Measurements from ENCODE around the gene CPSF4L. TPM values are rescaled to one million over a fixed set of nuclear protein-coding genes. Genes with fewer than 3 reads are reported as not detected.

CPSF4L gene
- total and polyA plus RNA-seq, 2 of the 13 experiments (the other 11 are each of a cell fraction or from before 2014, with no cell fraction given), result 0.73 to 1.6 TPM

GRCh38 chr17:73231841-73232586 is 29.7 kb downstream of the CPSF4L start (continued):
- TF ChIP-seq SNRNP70 (IDR thresholded peaks at IDR 0.05; ENCODE audit: low read depth, low read length), result no peak
- TF ChIP-seq ZNF496 (CRISPR knock-in tag; IDR thresholded peaks at IDR 0.05; ENCODE audit: insufficient replicate concordance), result no peak
- TF ChIP-seq SATB2 (CRISPR knock-in tag; IDR thresholded peaks at IDR 0.05), result no peak
- TF ChIP-seq ZBTB7A (CRISPR knock-in tag; IDR thresholded peaks at IDR 0.05), result peak; percentile 63; the same call in 1 of the 2 replicates
- TF ChIP-seq MYNN (CRISPR knock-in tag; IDR thresholded peaks at IDR 0.05; ENCODE audit: low read depth), result no peak; the same call in 1 of the 2 replicates
- peak; percentile 31; the same call in 1 of the 2 replicates for TF ChIP-seq ARID2 (CRISPR knock-in tag; IDR thresholded peaks at IDR 0.05; ENCODE audit: borderline replicate concordance)
- TF ChIP-seq RBM39 (IDR thresholded peaks at IDR 0.05; ENCODE audit: low read depth, low read length, poor library complexity, severe bottlenecking), result peak; percentile 73
- TF ChIP-seq ZNF891 (CRISPR knock-in tag; IDR thresholded peaks at IDR 0.05), result peak; percentile 54; the same call in 1 of the 2 replicates
- peak; percentile 51 for TF ChIP-seq FOSL2 (CRISPR knock-in tag; IDR thresholded peaks at IDR 0.05)
- TF ChIP-seq E2F2 (CRISPR knock-in tag; IDR thresholded peaks at IDR 0.05; ENCODE audit: borderline replicate concordance), result peak; percentile 84; the same call in 1 of the 2 replicates
- peak; percentile 49 for TF ChIP-seq EED (CRISPR knock-in tag; IDR thresholded peaks at IDR 0.05)
- TF ChIP-seq, protein P1, sequence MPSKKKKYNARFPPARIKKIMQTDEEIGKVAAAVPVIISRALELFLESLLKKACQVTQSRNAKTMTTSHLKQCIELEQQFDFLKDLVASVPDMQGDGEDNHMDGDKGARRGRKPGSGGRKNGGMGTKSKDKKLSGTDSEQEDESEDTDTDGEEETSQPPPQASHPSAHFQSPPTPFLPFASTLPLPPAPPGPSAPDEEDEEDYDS (CRISPR knock-in tag; IDR thresholded peaks at IDR 0.05), result peak; percentile 94
- TF ChIP-seq, protein P2, sequence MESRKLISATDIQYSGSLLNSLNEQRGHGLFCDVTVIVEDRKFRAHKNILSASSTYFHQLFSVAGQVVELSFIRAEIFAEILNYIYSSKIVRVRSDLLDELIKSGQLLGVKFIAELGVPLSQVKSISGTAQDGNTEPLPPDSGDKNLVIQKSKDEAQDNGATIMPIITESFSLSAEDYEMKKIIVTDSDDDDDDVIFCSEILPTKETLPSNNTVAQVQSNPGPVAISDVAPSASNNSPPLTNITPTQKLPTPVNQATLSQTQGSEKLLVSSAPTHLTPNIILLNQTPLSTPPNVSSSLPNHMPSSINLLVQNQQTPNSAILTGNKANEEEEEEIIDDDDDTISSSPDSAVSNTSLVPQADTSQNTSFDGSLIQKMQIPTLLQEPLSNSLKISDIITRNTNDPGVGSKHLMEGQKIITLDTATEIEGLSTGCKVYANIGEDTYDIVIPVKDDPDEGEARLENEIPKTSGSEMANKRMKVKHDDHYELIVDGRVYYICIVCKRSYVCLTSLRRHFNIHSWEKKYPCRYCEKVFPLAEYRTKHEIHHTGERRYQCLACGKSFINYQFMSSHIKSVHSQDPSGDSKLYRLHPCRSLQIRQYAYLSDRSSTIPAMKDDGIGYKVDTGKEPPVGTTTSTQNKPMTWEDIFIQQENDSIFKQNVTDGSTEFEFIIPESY (CRISPR knock-in tag; IDR thresholded peaks at IDR 0.05), result no peak
- TF ChIP-seq TP53 (CRISPR knock-in tag; conservative IDR thresholded peaks at IDR 0.05), result 0 out of 2 replicates have a peak, but pooled peaks have one; percentile 44
- TF ChIP-seq, protein P3, sequence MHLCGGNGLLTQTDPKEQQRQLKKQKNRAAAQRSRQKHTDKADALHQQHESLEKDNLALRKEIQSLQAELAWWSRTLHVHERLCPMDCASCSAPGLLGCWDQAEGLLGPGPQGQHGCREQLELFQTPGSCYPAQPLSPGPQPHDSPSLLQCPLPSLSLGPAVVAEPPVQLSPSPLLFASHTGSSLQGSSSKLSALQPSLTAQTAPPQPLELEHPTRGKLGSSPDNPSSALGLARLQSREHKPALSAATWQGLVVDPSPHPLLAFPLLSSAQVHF (CRISPR knock-in tag; IDR thresholded peaks at IDR 0.05), result 0 out of 2 replicates have a peak, but pooled peaks have one; percentile 46
- peak; percentile 79 for TF ChIP-seq KDM5B (CRISPR knock-in tag; IDR thresholded peaks at IDR 0.05; ENCODE audit: borderline replicate concordance)
- TF ChIP-seq, protein P4, sequence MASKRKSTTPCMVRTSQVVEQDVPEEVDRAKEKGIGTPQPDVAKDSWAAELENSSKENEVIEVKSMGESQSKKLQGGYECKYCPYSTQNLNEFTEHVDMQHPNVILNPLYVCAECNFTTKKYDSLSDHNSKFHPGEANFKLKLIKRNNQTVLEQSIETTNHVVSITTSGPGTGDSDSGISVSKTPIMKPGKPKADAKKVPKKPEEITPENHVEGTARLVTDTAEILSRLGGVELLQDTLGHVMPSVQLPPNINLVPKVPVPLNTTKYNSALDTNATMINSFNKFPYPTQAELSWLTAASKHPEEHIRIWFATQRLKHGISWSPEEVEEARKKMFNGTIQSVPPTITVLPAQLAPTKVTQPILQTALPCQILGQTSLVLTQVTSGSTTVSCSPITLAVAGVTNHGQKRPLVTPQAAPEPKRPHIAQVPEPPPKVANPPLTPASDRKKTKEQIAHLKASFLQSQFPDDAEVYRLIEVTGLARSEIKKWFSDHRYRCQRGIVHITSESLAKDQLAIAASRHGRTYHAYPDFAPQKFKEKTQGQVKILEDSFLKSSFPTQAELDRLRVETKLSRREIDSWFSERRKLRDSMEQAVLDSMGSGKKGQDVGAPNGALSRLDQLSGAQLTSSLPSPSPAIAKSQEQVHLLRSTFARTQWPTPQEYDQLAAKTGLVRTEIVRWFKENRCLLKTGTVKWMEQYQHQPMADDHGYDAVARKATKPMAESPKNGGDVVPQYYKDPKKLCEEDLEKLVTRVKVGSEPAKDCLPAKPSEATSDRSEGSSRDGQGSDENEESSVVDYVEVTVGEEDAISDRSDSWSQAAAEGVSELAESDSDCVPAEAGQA (IDR thresholded peaks at IDR 0.05; ENCODE audit: low read depth), result 0 out of 2 replicates have a peak, but pooled peaks have one; percentile 22
- TF ChIP-seq, protein P4 (CRISPR knock-in tag; IDR thresholded peaks at IDR 0.05; ENCODE audit: borderline replicate concordance), result no peak; the same call in 1 of the 2 replicates

Measured in HepG2 (cell line).